Activated naive CD4-positive, alpha-beta T cell treated with anti-CD3 and anti-CD28 coated beads, Interleukin-2, amount 50 U/mL, for 16 hours (primary cell): ENCODE data around the gene ACCSL.
A peak's percentile ranks its signal among the peaks of the same experiment; 100 is the strongest.

Experiments
- DNase-seq: peaks from one replicate; pipeline ENCODE4 v3.0.0-alpha.2; 2020

The ACCSL gene

GRCh38 chr11:44065841-44066731 lies 18.3 kb downstream of the ACCSL start, which contains the start of gene ACCS:
ACCS (plus strand) TSS chr11:44066270; CDS start chr11:44067628, 1,358 bp downstream.
- DNase-seq, result peak; percentile 85

- no peak for DNase-seq
These were observed 19.0 kb downstream of the ACCSL start for GRCh38 chr11:44066732-44067141.

GRCh38 chr11:44067266-44067665 lies 19.5 kb downstream of the ACCSL start:
- no peak for DNase-seq

- DNase-seq, result no peak
These were observed 20.4 kb downstream of the ACCSL start for GRCh38 chr11:44068180-44068579.

- no peak for DNase-seq
These were observed 23.4 kb downstream of the ACCSL start for GRCh38 chr11:44071157-44071556.

- no peak for DNase-seq
These were observed 25.2 kb downstream of the ACCSL start for GRCh38 chr11:44072757-44073658.

- DNase-seq, result no peak
These were observed 31.0 kb downstream of the ACCSL start for GRCh38 chr11:44078794-44079193.

GRCh38 chr11:44079376-44079775 lies 31.6 kb downstream of the ACCSL start:
- DNase-seq, result no peak

- DNase-seq, result no peak
These were observed 33.2 kb downstream of the ACCSL start for GRCh38 chr11:44080951-44081350.

- no peak for DNase-seq
These were observed 34.9 kb downstream of the ACCSL start for GRCh38 chr11:44082645-44083044.

- no peak for DNase-seq
These were observed 35.7 kb downstream of the ACCSL start for GRCh38 chr11:44083433-44083832.

- DNase-seq, result no peak
These were observed 36.1 kb downstream of the ACCSL start for GRCh38 chr11:44083906-44084305.

- DNase-seq, result no peak
These were observed 37.5 kb downstream of the ACCSL start for GRCh38 chr11:44085330-44085729.

GRCh38 chr11:44088377-44088776 lies 40.6 kb downstream of the ACCSL start:
- DNase-seq, result no peak

- DNase-seq, result no peak
These were observed 41.1 kb downstream of the ACCSL start for GRCh38 chr11:44088871-44089270.

- DNase-seq, result no peak
These were observed 42.8 kb downstream of the ACCSL start for GRCh38 chr11:44090539-44090938.

GRCh38 chr11:44094260-44094868 lies 46.6 kb downstream of the ACCSL start:
- DNase-seq, result peak; percentile 78

GRCh38 chr11:44095506-44096359 lies 48.0 kb downstream of the ACCSL start, which contains the start of gene EXT2:
EXT2 (plus strand) TSS chr11:44095678; CDS start chr11:44107713, 12,035 bp downstream.
- peak; percentile 85 for DNase-seq

GRCh38 chr11:44096360-44097185 lies 48.8 kb downstream of the ACCSL start:
- DNase-seq, result no peak

- no peak for DNase-seq
These were observed 50.0 kb downstream of the ACCSL start for GRCh38 chr11:44097821-44098220.

- DNase-seq, result no peak
These were observed 53.3 kb downstream of the ACCSL start for GRCh38 chr11:44101098-44101497.
